Adrenal gland (tissue), 5 donors: ENCODE data around the gene CORT.

ENCODE experiments used
- POLR2A ChIP-seq, 2 donors: fragments of 450-650 bp; IDR thresholded peaks; one replicate each; pipeline ENCODE4 v1.6.1; 2017; ENCODE audit warnings: antibody characterized with exemption in 2 of 2, mild to moderate bottlenecking in 2 of 2, moderate library complexity in 1 of 2
- TF ChIP-seq, protein P1 (sequence below), 6 experiments: fragments of 450-650 bp in 4 of 6; fragments of 200-600 bp in 2 of 6; sonication (generic) in 1 of 6; IDR thresholded peaks; 1 replicate in 5 of 6; 2 replicates in 1 of 6; pipeline versions ENCODE4 v1.5.1 to v1.8.0; 2016 to 2021; ENCODE audit warnings: antibody characterized with exemption in 6 of 6, mild to moderate bottlenecking in 2 of 6, moderate library complexity in 1 of 6
- donor health status: DM: no; HTN: no; CAD: no.

DNA sequence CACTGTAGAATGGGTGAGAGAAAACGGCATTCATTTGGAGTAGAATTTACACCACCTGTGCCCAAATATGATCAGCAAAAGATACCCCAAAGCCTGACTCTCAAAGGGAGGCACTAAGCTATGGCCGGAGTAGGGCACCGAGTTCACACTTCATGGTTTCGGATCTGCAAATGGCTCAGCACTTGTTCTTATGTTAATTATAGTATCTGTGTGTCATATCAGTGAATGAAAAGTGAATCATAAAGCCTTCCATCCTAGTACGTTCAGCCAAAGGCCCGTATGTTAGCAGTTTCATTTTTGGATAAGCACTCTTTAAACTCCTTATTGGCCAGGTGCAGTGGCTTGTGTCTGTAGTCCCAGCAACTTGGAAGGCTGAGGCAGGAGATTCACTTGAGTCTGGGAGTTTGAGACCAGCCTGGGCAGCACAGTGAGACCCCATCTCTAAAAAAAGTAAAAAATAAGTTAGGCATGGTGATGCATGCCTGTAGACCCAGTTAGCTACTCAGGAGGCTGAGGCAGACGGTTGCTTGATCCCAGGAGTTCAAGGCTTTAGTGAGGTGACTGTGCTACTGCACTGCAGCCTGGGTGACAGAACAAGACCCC lies 4.9 kb upstream of the CORT start:
- TF ChIP-seq, protein P1, sequence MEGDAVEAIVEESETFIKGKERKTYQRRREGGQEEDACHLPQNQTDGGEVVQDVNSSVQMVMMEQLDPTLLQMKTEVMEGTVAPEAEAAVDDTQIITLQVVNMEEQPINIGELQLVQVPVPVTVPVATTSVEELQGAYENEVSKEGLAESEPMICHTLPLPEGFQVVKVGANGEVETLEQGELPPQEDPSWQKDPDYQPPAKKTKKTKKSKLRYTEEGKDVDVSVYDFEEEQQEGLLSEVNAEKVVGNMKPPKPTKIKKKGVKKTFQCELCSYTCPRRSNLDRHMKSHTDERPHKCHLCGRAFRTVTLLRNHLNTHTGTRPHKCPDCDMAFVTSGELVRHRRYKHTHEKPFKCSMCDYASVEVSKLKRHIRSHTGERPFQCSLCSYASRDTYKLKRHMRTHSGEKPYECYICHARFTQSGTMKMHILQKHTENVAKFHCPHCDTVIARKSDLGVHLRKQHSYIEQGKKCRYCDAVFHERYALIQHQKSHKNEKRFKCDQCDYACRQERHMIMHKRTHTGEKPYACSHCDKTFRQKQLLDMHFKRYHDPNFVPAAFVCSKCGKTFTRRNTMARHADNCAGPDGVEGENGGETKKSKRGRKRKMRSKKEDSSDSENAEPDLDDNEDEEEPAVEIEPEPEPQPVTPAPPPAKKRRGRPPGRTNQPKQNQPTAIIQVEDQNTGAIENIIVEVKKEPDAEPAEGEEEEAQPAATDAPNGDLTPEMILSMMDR (IDR thresholded peaks at IDR 0.05): no peak
- no peak for TF ChIP-seq POLR2A (IDR thresholded peaks at IDR 0.05)
